NCI-H526 treated with DMSO at 0.1 percent for 48 hours (cell line): Measurements from ENCODE around the gene HMX1.

Experiments
- DNase-seq: peaks from one replicate; lab custom pipeline; 2025; lab: John Stamatoyannopoulos, UW

Gene HMX1

GRCh38 chr4:8840816-8841455, 30.7 kb downstream of the HMX1 start:
- DNase-seq, result no peak

GRCh38 chr4:8840006-8840793, 31.4 kb downstream of the HMX1 start:
- no peak for DNase-seq

- DNase-seq, result no peak
Measured at GRCh38 chr4:8838961-8839431, 32.6 kb downstream of the HMX1 start.

- no peak for DNase-seq
Measured at GRCh38 chr4:8838296-8838960, 33.2 kb downstream of the HMX1 start.

- DNase-seq, result no peak
Measured at GRCh38 chr4:8837181-8837841, 34.3 kb downstream of the HMX1 start.

- DNase-seq, result no peak
Measured at GRCh38 chr4:8836664-8837171, 34.9 kb downstream of the HMX1 start.

- no peak for DNase-seq
Measured at GRCh38 chr4:8835521-8836365, 35.9 kb downstream of the HMX1 start.

GRCh38 chr4:8834681-8835220, 36.9 kb downstream of the HMX1 start:
- no peak for DNase-seq

- no peak for DNase-seq
Measured at GRCh38 chr4:8832113-8832915, 39.3 kb downstream of the HMX1 start.

- DNase-seq, result no peak
Measured at GRCh38 chr4:8831221-8832112, 40.2 kb downstream of the HMX1 start.

- no peak for DNase-seq
Measured at GRCh38 chr4:8830611-8831200, 40.9 kb downstream of the HMX1 start.

GRCh38 chr4:8830056-8830455, 41.6 kb downstream of the HMX1 start:
- DNase-seq, result no peak

GRCh38 chr4:8829584-8829983, 42.1 kb downstream of the HMX1 start:
- no peak for DNase-seq

- no peak for DNase-seq
Measured at GRCh38 chr4:8828869-8829268, 42.8 kb downstream of the HMX1 start.

- DNase-seq, result no peak
Measured at GRCh38 chr4:8821151-8821950, 50.3 kb downstream of the HMX1 start.

- no peak for DNase-seq
Measured at GRCh38 chr4:8820178-8821102, 51.2 kb downstream of the HMX1 start.
